Left lobe of liver (tissue), 2 donors: ENCODE measurements around the gene AAK1. TPM values are rescaled to one million over a fixed set of nuclear protein-coding genes. Genes with fewer than 3 reads are reported as not detected.
"Not testable (repeated sequence)": the region's sequence is repeated elsewhere in the genome, so short reads cannot be mapped to it uniquely, and the experiment has no call there.

ENCODE experiments used
- ATAC-seq: fragments of 200-7000 bp; cut with Tn5 transposase; one replicate; pipeline ENCODE4 v1.9.1; 2020; ENCODE audit warnings: mild to moderate bottlenecking, moderate library complexity
- DNase-seq: peaks from one replicate; pipeline ENCODE4 v3.0.0-alpha.2; 2020; ENCODE audit warnings: low spot score
- total RNA-seq: library from RNA; stranded (reverse); gene quantifications from one replicate; pipeline ENCODE4 v1.2.1, GENCODE V29; 2021
- donor health status: DM: no; HTN: no; CAD: no; lungs with moderate emphysema.
- donor health status: DM: no; HTN: yes; CAD: no.

Gene AAK1
- total RNA-seq, 1 donor from 2014 or later, result 16.2 TPM

DNA sequence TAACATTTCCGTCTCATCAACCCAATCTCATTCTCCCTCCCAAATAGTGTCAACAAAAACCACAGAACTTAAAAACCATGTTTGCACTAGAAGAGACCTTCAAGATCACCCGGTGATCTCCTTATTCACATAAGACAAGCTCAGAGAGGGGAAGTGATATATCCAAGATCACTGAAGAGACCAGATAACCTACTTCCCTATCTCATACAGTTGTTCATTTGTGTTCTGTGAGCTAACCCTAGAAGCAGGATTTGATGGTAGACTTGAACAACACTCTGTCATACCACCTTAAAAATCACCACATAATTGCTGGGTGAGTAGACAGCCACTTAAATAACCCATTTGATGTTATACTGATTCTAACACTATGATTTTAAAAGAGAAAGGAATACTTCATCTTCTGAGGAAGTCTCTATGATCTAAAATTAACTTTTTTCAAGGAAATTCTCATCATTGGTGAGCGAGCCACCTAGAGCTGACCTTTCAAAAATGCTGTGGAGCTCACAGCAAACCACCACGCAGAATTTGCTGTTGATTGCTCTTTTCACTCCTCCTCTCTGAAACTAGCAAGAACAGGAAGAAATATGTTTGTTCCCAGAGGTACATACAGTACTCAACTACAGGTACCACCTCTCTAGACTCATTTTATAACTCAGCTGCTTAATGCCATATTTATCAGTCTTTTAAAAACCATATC, 15.1 kb downstream of the AAK1 start:
- no peak for ATAC-seq

GRCh38 chr2:69625078-69625795, 18.3 kb downstream of the AAK1 start:
- ATAC-seq (no peak), DNase-seq (no peak)

More for the DNA sequence above, 15.1 kb downstream of the AAK1 start:
- DNase-seq, result no peak

- ATAC-seq (no peak), DNase-seq (no peak)
Measured at GRCh38 chr2:69624611-69625010, 18.9 kb downstream of the AAK1 start.

- DNase-seq (no peak), ATAC-seq (no peak)
Measured at GRCh38 chr2:69624131-69624530, 19.4 kb downstream of the AAK1 start.

DNA sequence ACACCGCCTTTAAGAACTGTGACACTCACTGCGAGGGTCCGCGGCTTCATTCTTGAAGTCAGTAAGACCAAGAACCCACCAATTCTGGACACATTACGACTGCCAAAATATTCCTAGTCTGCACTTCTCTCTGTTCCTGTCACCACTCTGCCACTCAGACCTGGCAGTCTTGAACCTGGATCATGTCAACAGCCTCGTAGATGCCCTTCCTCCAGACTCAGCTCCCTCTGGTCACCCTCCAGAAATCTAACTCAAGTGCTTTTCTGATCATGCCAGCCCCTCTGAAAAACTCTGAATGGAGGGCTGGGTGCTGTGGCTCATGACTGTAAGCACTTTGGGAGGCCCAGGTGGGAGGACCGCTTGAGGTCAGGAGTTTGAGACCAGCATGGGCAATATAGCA, 20.3 kb downstream of the AAK1 start:
- ATAC-seq (no peak), DNase-seq (no peak)

DNA sequence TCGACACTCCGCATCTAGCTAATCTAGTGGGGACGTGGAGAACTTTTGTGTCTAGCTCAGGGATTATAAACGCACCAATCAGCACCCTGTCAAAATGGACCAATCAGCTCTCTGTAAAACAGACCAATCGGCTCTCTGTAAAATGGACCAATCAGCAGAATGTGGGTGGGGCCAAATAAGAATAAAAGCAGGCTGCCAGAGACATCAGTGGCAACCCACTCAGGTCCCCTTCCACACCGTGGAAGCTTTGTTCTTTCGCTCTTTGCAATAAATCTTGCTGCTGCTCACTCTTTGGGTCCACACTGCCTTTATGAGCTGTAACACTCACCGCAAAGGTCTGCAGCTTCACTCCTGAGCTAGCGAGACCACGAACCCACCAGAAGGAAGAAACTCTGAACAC, 20.7 kb downstream of the AAK1 start:
- ATAC-seq, DNase-seq: not testable (repeated sequence)

DNA sequence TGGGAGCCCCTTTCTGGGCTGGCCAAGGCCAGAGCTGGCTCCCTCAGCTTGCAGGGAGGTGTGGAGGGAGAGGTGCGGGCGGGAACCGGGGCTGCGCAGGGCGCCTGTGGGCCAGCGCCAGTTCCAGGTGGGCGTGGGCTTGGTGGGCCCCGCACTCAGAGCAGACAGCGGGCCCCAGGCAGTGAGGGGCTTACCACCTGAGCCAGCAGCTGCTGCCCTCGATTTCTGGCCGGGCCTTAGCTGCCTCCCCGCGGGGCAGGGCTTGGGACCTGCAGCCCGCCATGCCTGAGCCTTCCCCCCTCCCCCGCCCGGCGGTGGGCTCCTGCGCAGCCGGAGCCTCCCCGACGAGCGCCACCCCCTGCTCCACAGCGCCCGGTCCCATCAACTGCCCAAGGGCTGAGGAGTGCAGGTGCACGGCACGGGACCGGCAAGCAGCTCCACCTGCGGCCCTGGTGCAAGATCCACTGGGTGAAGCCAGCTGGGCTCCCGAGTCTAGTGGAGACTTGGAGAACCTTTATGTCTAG, 21.5 kb downstream of the AAK1 start:
- not testable (repeated sequence) for DNase-seq, ATAC-seq

DNA sequence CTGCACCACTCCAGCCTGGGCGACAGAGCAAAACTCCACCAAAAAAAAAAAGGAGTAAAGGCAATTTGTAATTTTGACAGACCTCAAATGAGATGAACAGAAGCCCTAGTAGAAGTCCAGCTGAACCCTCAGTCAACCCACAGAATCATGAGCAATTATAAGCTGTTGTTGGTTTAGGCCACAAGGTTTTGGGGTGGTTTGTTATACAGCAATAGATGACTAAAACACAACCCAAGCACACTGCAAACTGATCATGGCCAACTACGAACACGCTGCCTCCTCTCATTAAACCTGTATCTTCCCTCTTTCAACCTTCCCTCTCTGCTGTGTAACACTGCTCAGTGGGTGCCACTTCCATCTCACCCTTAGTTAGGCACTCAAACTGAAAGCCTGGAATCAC, 22.1 kb downstream of the AAK1 start:
- ATAC-seq (no peak), DNase-seq (no peak)

GRCh38 chr2:69620870-69621269, 22.7 kb downstream of the AAK1 start:
- no peak for ATAC-seq
- no peak for DNase-seq

- no peak for DNase-seq
- no peak for ATAC-seq
Measured at GRCh38 chr2:69619725-69620124, 23.8 kb downstream of the AAK1 start.

DNA sequence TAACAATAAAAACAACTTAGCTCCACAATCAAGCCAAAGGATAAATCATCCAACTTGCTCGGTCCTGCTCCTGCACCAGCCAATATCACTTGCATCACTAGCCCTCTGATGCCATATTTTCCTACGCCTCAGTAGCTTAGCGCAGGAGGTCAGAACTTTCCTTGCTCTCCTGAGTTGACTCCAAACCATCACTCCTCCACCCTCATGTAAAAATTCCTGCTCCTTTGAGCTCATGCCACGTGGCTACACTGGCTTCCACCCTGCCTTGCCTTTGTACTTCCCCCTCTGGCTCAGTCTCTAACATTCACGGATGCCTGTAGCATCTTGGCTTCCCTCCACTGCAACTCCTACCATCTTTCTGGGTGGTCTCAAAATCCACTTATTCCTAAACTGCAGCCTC, 25.2 kb downstream of the AAK1 start:
- DNase-seq (no peak), ATAC-seq (no peak)

DNA sequence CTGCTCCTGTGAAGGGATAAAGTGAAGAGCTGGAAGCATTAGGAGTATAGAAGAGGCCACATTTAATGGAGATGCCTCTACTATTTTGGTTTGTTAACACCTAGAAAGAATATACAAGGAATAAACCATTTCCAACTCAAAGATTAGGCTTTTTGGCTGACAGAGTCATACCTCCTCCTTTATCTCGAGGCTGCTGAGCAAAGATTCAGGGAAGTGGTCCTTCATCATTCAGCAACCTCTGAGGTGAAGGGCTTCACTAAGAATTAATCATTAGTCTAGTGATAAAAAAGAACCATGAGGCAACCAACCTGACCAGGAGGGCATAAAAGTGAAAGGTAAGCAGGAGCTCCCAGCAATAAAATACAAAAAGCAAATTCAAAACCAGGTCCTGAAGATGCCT, 25.8 kb downstream of the AAK1 start:
- DNase-seq (no peak), ATAC-seq (no peak)

DNA sequence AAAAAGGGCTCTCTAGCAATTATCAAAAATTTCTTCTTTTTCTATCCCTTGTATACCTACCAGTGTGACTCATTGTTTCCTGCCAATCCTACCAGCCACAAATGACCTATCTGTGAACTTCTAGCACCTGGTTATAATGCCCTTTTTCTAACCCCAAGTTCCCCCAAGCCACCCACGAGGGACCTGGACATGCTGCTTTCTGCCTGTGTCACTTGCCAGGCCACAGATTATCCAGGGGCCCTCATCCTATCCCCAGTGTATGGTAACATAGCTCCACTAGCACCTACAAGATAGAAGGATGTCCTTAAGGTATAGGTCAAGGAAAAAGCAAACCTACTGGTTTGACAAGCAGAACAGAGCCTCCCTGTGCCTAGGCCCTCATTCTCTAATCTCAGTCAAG, 26.8 kb downstream of the AAK1 start:
- ATAC-seq, result no peak
- no peak for DNase-seq

- ATAC-seq, result peak; percentile 64
- no peak for DNase-seq
Measured at GRCh38 chr2:69615969-69616368, 27.6 kb downstream of the AAK1 start.

DNA sequence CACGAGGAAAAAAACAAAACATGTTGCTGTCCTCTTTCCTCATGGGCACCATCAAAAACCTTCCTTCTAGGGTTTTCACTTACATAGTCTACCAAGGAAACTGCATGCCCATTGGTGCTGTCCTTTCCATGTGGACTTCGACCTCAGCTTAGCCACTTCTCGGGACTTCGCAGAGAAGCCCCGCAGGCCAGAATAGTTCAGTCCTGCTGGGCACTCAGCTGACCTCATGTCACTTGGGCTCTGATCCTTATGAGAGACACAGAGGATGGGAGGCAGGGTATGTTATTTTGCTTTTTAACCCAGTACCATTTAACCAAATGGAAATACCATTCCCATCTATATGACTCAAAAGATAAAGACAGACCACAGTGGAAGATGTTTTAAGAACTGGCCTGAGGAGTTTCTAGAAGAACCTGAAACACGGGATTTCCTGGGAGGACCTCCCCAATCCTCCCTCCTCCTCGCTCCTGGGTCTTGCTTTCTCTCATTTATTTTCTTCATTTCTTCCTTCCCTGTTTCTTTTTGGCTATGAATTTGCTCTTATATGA, 28.4 kb downstream of the AAK1 start:
- DNase-seq (no peak), ATAC-seq (no peak)

- DNase-seq (no peak), ATAC-seq (no peak)
Measured at GRCh38 chr2:69612707-69613106, 30.8 kb downstream of the AAK1 start.

GRCh38 chr2:69612200-69612599, 31.3 kb downstream of the AAK1 start:
- no peak for ATAC-seq

DNA sequence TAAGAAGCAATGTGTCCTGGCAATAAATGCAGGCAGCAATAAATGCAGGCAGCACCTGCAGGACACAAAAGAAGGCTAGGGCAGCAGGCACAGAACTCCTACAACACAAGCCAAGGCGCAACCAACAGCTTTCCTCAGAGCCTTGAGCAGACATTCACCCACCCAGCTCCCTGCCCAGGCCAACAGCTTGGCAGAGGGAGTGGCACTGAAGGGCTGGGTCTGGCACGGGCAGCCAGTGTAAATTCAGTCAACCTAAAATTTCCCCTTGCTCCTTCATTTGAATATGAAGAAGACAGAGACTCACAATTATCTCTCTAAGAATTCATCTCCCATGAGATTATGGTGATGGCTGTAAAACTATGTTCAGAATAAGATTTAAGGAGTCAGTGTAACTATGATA, 35.4 kb downstream of the AAK1 start:
- DNase-seq (no peak), ATAC-seq (no peak)

More at GRCh38 chr2:69612200-69612599, 31.3 kb downstream of the AAK1 start:
- DNase-seq, result no peak

DNA sequence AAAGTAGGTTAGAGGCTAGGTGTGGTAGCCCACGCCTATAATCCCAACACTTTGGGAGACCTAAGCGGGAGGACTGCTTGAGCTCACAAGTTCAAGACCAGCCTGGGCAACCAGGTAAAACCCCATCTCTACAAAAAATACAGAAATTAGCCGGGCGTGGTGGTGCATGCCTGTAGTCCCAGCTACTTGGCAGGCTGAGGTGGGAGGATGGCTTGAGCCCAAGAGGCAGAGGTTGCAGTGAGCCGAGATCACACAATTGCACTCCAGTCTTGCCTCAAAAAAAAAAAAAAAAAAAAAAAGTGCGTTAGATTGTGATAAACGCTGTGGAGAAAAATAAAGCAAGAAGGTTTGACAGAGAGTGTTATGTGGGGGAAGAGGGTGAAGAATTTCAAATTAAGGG, 36.8 kb downstream of the AAK1 start:
- ATAC-seq, DNase-seq: not testable (repeated sequence)

DNA sequence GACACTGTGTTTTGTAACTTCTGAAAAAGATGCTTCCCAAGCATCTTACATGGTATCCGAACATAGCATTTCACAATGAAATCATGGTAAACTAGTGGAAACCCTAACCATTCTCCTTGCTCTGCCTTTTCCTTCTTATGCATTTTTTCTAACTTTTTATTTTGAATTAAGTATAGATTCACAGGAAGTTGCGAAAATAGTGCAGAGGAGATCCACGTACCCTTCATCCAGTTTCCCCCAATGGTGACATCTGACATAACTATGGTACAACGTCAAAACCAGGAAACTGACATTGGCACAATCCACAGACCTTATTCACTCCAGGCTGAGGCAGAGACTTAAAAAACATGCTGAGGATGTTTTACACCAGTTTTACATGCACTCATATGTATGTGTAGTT, 38.3 kb downstream of the AAK1 start:
- DNase-seq (no peak), ATAC-seq (no peak)

GRCh38 chr2:69604836-69605235, 38.7 kb downstream of the AAK1 start:
- ATAC-seq (no peak), DNase-seq (no peak)
